HG03442 (cell line): ENCODE data around the gene AK6.
"Not testable (repeated sequence)": the region's sequence is repeated elsewhere in the genome, so short reads cannot be mapped to it uniquely, and the experiment has no call there.

Source experiments
- ATAC-seq: cut with Tn5 transposase; IDR thresholded peaks from one replicate; pipeline ENCODE4 v1.9.1; 2021; ENCODE audit warnings: mild to moderate bottlenecking, moderate library complexity; ENCODE audit not compliant: unreplicated experiment

The AK6 gene

DNA sequence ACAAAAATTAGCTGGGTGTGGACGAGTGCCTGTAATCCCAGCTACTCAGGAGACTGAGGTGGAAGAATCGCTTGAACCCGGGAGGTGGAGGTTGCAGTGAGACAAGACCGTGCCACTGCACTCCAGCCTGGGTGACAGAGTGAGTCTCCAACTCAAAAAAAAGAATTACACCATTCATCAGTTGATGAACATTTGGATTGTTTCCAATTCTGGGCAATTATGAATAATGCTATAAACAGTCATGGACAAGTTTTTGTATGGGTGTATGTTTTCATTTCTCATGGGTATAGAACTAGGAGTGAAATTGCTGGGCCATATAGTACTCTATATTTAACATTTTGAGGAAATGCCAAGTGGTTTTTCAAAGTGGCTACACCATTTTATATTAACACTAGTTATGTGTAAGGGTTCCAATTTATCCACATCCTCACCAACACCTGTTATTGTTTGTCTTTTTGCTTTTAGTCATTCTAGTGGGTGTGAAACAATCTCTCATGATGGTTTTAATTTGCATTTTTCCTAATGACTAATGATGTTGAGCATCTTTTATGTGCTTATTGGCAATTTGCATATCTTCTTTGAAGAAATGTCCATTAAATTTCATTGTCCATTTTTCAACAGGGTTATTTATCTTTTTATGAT lies 27.7 kb downstream of the AK6 start:
- no peak for ATAC-seq

DNA sequence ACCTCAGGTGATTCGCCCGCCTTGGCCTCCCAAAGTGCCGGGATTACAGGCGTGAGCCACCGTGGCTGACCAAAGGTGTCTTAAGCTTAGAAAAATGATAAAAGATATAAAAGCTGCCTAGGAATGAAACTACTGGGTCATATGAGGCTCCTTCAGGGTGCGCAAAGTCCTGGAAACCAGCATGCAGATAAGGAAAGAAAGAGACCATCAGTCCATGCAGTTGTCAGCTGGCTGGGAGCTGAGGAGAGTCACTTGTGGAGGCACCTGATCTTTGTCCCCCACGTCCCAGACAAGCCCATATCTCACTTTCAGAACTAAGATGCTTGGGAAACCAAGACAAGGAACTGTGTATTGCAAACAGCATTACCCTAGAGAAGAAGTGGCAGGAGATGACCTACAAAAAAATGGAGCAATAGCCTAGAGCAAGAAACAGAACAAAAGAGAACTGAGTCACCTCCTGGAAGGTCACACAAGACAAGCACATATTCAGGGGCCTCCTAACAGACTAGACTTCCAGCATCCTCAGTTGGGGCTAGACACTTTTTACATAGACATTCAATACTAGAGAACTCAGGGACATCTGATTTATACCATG lies 33.9 kb downstream of the AK6 start:
- ATAC-seq: no peak

DNA sequence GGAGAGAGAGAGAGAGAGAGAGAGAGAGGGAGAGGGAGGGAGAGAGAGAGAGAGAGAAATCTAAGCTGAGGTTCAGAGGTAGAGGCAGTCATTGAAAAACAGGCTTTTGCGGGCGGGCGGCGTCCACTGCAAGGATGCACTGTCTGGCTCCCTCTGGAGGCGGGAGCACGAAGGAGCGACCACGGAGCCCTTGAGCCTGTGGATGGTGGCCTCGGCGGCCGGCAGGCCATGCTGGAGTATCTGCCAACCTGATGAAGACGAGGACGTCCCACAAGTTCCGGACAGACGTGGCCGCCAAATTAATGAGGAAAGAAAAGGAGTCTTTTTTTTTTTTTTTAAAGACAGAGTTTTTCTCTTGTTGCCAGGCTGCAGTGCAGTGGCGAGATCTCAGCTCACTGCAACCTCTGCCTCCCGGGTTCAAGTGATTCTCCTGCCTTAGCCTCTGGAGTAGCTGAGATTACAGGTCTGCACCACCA lies 34.5 kb downstream of the AK6 start:
- peak; percentile 50 for ATAC-seq

DNA sequence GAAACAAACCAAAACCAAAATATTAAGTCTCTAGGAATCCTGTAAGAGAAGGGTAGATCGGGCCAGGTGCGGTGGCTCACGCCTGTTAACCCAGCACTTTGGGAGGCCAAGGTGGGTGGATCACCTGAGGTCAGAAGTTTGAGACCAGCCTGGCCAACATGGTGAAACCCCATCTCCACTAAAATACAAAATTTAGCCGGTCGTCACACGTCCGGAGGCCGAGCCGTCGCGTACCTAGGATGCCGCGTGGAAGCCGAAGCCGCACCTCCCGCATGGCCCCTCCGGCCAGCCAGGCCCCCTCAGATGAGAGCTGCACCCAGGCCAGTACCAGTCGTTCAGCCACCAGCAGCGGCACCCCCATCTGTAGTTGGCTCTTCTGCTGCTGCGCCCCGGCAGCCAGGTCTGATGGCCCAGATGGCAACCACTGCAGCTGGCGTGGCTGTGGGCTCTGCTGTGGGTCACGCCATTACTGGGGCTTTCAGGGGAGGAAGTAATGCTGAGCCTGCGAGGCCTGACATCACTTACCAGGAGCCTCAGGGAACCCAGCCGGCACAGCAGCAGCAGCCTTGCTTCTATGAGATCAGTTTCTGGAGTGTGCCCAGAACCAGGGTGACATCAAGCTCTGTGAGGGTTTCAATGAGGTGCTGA lies 35.5 kb downstream of the AK6 start:
- ATAC-seq: not testable (repeated sequence)

DNA sequence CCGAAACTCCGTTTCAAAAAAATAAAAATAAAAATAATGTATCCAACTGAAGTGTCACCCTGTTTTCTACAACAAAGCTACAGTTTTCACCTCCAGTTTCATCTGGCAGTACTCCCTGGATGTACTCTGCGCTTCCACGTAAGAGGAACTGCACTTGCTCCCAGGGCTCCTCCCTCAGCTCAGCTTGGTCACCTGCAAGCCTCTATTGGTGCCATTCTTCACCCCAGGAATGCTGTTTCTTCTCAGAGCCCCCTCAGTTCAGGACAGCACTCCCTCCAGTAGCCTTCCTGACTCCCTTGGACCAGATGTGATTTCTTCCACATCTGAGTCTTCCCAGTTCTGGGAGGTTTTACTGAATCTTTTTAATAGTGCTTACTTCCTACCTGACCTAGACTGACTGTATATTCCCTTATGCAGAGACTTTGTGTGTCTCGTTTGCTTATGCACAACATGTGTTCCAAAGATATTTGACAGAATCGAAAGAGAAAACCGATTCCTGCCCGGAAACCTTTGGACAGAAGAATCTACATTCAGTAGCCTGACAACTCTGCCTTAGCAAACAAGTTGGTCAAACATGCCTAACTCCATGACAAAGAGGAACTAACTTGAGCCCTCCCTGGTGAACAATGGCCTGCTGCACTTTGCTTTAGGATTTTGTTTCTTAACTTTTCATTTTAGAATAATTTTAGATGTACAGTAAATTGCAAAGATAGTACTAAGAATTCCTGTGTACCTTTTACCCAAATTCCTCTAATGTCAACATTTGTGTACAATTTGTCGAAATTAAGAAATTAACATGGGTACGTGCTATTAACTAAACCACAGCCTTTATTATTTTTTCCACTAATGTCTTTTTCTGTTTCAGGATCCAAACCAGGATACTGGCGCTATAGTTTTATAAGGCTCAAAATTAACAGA lies 37.5 kb downstream of the AK6 start:
- ATAC-seq: no peak

DNA sequence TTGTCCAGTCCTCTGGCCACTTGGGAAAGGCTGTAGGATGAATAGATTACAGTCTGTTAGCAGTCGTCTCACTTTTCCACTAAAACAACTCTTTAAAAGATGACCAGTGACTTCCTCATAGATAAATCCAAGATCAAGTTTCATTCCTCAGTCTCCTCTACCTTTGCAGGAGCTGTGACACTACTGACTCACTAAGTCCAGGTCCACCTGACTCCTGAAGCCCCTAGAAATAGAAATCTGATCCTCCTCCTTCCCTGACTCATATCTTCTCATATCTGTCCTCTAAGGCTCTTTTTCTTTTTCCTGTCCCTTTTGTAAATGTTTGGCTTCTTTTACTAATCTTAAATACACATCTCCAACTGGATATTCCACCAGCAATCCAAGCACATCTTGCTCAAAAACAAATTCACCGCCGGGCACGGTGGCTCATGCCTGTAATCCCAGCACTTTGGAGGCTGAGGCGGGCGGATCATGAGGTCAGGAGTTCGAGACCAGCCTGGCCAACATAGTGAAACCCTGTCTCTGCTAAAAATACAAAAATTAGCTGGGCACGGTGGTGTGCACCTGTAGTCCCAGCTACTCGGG lies 39.3 kb downstream of the AK6 start:
- ATAC-seq: no peak

DNA sequence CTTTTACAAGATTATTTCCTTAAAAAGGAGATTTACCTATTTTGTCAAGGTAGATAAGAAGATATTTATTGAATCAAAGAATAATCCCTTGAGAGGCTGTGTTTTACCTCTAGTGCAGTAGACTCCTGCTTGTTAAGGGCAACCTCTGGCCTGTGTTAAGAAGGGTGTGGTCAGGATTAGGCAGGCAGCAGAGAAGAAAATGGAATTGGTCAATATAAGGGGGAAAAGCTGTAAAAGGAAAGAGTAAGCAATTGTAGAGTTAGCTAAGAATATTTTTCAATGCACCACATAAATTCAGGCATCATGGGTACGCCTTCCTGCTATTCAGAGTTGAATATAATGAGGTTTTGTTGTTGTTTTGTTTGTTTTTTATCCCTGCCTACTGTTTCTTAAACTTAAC lies 43.0 kb downstream of the AK6 start:
- no peak for ATAC-seq

DNA sequence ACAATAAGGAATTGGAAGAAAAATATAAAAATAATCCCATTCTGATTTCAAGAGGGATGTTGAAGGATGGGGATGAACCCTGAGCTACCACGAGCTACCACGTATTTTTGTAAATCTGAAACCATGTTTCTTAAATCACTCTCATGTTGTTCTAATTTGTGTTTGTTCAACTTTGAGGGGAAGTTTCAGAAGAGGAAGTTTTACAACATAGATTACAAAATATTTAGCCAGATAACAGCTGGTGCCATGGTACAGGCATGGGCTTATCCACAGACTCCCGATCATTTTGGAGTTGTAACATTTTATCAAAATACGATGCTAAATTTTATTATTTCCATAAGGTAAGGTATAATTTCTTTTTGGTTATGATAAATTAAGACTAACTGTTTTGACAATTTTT lies 51.9 kb downstream of the AK6 start:
- no peak for ATAC-seq

DNA sequence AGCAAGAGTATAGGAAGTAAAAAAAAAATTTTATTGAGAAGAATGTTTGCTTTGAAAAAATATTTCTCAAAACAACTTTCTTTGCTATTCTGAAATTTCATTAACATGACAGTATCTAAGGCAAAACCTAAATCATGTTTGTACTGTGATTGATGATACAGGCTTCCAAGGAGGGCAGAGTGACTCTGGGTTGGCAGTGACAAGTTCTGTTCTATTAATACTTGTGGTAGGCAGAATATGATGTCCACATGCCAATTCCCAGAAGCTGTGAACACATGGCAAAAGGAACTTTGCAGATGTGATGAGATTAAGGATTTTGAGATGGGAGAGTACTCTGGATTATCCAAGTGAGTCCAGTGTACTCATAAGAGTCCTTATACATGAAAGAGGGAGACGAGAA lies 53.3 kb downstream of the AK6 start:
- no peak for ATAC-seq

DNA sequence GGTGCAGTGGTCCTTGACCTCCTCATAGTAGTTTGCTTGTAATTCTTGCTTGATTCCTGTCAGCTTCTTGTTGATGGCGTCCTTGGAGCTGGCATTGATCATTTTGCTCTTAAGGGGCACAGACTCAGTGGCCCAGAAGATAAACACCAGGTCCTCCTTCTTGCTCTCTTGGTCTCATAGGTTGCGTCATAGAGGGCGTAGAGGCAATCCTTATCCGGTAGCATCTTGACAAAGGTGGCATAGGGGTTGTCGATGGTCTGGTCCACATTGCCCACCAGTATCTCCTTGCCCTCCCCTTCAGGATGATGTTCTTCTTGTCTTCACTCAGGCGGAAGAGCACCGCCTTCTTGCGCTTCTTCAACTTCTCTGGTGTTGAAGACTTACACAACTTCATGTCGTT lies 55.9 kb downstream of the AK6 start:
- no peak for ATAC-seq

DNA sequence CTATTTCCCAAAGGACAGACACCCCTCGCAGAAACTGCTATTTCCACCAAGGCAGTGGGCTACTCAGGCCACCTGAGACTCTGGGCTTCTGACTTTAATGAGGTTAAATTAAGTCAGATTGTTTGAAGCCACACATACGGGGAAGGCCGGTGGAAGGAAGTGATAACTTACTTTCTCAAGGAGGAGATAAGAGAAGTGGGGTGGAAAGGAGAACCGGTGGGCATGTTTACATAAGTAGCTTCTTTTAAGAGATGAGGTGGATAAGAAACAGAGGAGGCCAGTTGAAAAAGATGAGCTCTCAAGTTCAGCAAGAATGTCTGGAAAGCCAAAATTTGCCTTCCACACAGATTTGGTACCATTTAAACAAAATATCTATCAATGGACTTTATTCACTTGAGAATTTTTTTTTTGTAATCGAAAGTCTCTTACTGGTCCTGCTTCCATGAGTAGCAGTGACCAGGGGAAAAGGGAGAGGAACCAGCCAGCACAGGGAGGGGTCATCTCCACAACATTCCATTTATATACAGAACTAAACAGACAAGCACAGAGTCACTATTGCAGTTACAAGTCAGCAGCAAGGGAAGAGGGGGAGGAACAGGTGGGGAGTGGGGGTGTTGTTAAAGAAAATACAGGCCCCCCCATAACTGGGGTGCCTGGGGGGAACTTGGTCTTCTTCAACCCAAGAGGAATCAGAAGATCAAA lies 56.7 kb downstream of the AK6 start:
- ATAC-seq: no peak

DNA sequence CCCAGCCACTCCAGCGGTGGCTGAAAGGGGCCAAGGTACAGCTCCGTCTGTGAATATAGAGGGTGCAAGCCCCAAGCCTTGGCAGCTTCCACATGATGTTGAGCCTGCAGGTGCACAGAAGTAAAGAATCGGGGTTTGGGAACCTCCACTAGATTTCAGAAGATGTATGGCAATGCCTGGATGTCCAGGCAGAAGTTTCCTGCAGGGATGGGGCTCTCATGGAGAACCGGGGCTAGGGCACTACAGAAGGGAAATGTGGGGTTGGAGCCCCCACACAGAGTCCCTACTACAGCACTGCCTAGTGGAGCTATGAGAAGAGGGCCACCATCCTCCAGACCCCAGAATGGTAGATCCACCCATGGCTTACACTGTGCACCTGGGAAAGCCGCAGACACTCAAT lies 59.9 kb downstream of the AK6 start:
- ATAC-seq: no peak

DNA sequence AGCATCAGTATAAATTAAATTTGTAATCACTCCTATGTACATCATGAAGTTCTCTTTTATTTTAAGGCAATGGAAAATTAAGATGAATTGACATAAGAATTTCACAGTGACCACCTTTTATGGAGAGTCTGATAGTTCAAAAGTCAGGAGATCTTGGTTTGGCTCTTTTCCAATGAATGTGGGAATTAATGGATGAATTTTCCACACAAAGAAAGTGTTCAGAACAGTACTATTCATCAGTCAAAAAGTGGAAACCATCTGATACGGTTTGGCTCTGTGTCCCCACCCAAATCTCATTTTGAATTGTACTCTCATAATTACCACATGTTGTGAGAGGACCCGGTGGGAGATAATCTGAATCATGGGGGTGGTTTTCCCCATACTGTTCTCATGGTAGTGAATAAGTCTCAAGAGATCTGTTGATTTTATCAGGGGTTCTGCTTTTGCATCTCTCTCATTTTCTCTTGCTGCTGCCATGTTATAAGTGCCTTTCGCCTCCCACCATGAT lies 61.2 kb downstream of the AK6 start:
- no peak for ATAC-seq

DNA sequence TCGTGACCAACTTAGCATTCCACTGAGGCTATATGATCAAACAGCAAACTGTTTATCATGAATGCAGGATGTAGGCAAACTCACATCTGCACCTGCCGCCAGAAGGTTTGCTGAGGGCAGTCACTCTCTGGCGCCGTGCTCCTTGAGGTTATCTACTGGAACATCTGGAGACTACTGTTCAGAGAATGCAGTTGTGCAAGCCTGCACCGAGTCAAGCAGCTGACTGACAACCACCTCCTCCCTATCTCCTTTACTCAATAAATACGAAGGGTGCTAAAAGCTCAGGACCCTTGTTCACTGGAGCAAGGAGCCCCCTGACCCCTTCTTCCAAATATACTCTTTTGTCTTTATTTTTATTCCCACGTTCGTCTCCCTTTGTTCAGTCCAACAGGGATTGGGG lies 63.8 kb downstream of the AK6 start:
- no peak for ATAC-seq
